H9 (cell line): Measurements from ENCODE around the gene MYBPHL. TPM values are rescaled to one million over a fixed set of nuclear protein-coding genes. Genes with fewer than 3 reads are reported as not detected.

Experiments
- DNase-seq: peaks from one replicate; pipeline ENCODE4 v3.0.0-alpha.2; 2017
- H2AFZ ChIP-seq: one replicate; pipeline ENCODE4 v1.6.1; 2013; ENCODE audit warnings: mild to moderate bottlenecking, low read length, control low read depth, moderate library complexity
- H2AK5ac ChIP-seq: 2 replicates; pipeline ENCODE4 v1.6.1; 2013; ENCODE audit warnings: low read length, control low read depth, mixed read lengths; ENCODE audit not compliant: insufficient read length
- H2BK120ac ChIP-seq: one replicate; pipeline ENCODE4 v1.6.1; 2013; ENCODE audit warnings: low read depth, mild to moderate bottlenecking, low read length, control low read depth, inconsistent platforms; ENCODE audit not compliant: poor library complexity, severe bottlenecking
- H2BK12ac ChIP-seq: 2 replicates; pipeline ENCODE4 v1.6.1; 2013; ENCODE audit warnings: low read length, control low read depth, mixed read lengths, low read depth; ENCODE audit not compliant: insufficient read length
- H2BK15ac ChIP-seq: 2 replicates; pipeline ENCODE4 v1.6.1; 2013; ENCODE audit warnings: low read depth, low read length, control low read depth
- H2BK20ac ChIP-seq: one replicate; pipeline ENCODE4 v1.6.1; 2013; ENCODE audit warnings: low read depth, mild to moderate bottlenecking, low read length, control low read depth, inconsistent platforms; ENCODE audit not compliant: poor library complexity, severe bottlenecking
- H2BK5ac ChIP-seq: 2 replicates; pipeline ENCODE4 v1.6.1; 2013; ENCODE audit warnings: low read length, control low read depth, mixed read lengths; ENCODE audit not compliant: insufficient read length
- H3K14ac ChIP-seq: 2 replicates; pipeline ENCODE4 v1.6.1; 2013; ENCODE audit warnings: low read length, control low read depth; ENCODE audit not compliant: insufficient read depth
- H3K18ac ChIP-seq: 2 replicates; pipeline ENCODE4 v1.6.1; 2013; ENCODE audit warnings: low read depth, mild to moderate bottlenecking, mixed read lengths, low read length, control low read depth; ENCODE audit not compliant: insufficient read length
- H3K23ac ChIP-seq: 2 replicates; pipeline ENCODE4 v1.6.1; 2013; ENCODE audit warnings: low read length, control low read depth, mixed read lengths, low read depth; ENCODE audit not compliant: insufficient read length
- H3K23me2 ChIP-seq: 2 replicates; pipeline ENCODE4 v1.6.1; 2013; ENCODE audit warnings: low read depth, mild to moderate bottlenecking, mixed read lengths, low read length, control low read depth; ENCODE audit not compliant: insufficient read length, poor library complexity, severe bottlenecking
- H3K27ac ChIP-seq: 2 replicates; pipeline ENCODE4 v1.5.1; 2013; ENCODE audit warnings: low read length, control low read depth, mixed read lengths, low read depth; ENCODE audit not compliant: insufficient read length
- H3K27me3 ChIP-seq: 2 replicates; pipeline ENCODE4 v1.6.1; 2013; ENCODE audit warnings: low read length, control low read depth, inconsistent platforms; ENCODE audit not compliant: insufficient read depth
- H3K4ac ChIP-seq: 2 replicates; pipeline ENCODE4 v1.6.1; 2013; ENCODE audit warnings: low read depth, mild to moderate bottlenecking, control low read depth, inconsistent platforms, low read length, moderate library complexity
- H3K4me1 ChIP-seq: 2 replicates; pipeline ENCODE4 v1.6.1; 2013; ENCODE audit warnings: low read length, control low read depth, inconsistent platforms; ENCODE audit not compliant: insufficient read depth
- H3K4me2 ChIP-seq: 2 replicates; pipeline ENCODE4 v1.6.1; 2013; ENCODE audit warnings: low read length, control low read depth, mixed read lengths; ENCODE audit not compliant: insufficient read length, insufficient read depth
- H3K56ac ChIP-seq: 2 replicates; pipeline ENCODE4 v1.6.1; 2013; ENCODE audit warnings: low read depth, mild to moderate bottlenecking, mixed read lengths, low read length, control low read depth; ENCODE audit not compliant: insufficient read length
- H3K79me1 ChIP-seq: 2 replicates; pipeline ENCODE4 v1.6.1; 2013; ENCODE audit warnings: low read depth, mild to moderate bottlenecking, moderate library complexity, low read length, control low read depth, inconsistent platforms; ENCODE audit not compliant: insufficient read depth, poor library complexity, severe bottlenecking
- H3K79me2 ChIP-seq: 2 replicates; pipeline ENCODE4 v1.6.1; 2013; ENCODE audit warnings: low read length, control low read depth, inconsistent platforms; ENCODE audit not compliant: insufficient read depth
- H3K9ac ChIP-seq: 2 replicates; pipeline ENCODE4 v1.6.1; 2013; ENCODE audit warnings: low read length, control low read depth, mixed read lengths; ENCODE audit not compliant: insufficient read length; ENCODE audit errors: extremely low read depth
- H3K9me3 ChIP-seq: one replicate; pipeline ENCODE4 v1.6.1; 2013; ENCODE audit warnings: low read depth, low read length, inconsistent platforms; ENCODE audit not compliant: control insufficient read depth
- H3T11ph ChIP-seq: one replicate; pipeline ENCODE4 v1.6.1; 2013; ENCODE audit warnings: mild to moderate bottlenecking, low read length, control low read depth, inconsistent platforms
- H4K20me1 ChIP-seq: one replicate; pipeline ENCODE4 v1.6.1; 2013; ENCODE audit not compliant: control insufficient read depth, insufficient read length, insufficient read depth
- H4K5ac ChIP-seq: 2 replicates; pipeline ENCODE4 v1.6.1; 2013; ENCODE audit warnings: low read depth, mild to moderate bottlenecking, mixed read lengths, low read length, control low read depth; ENCODE audit not compliant: insufficient read length
- H4K8ac ChIP-seq: replicated peaks from 2 replicates; pipeline ENCODE4 v1.6.1; 2013; ENCODE audit warnings: low read length, control low read depth, mixed read lengths, low read depth; ENCODE audit not compliant: insufficient read length
- H4K91ac ChIP-seq: 2 replicates; pipeline ENCODE4 v1.6.1; 2013; ENCODE audit warnings: low read depth, mild to moderate bottlenecking, moderate library complexity, mixed read lengths, low read length, control low read depth; ENCODE audit not compliant: insufficient read length
- H3K27ac Mint-ChIP-seq, 3 experiments: 2 replicates in 2 of 3; 3 replicates in 1 of 3; pipeline ENCODE4 v1.8.0; 2020 to 2021; ENCODE audit warnings: mixed read lengths in 3 of 3, mild to moderate bottlenecking in 1 of 3, moderate library complexity in 1 of 3
- H3K27me3 Mint-ChIP-seq: 2 replicates; pipeline ENCODE4 v1.8.0; 2021; ENCODE audit warnings: low read depth, mild to moderate bottlenecking, moderate library complexity, mixed read lengths
- H3K36me3 Mint-ChIP-seq, 3 experiments: 2 replicates in 2 of 3; 3 replicates in 1 of 3; pipeline ENCODE4 v1.8.0; 2020 to 2021; ENCODE audit warnings: low read depth in 3 of 3, mixed read lengths in 3 of 3; ENCODE audit not compliant: insufficient read depth in 1 of 3
- H3K4me1 Mint-ChIP-seq, 2 experiments: 2 replicates each; pipeline ENCODE4 v1.8.0; 2020; ENCODE audit warnings: mixed read lengths in 2 of 2
- H3K4me3 Mint-ChIP-seq, 2 experiments: 2 replicates in 1 of 2; 3 replicates in 1 of 2; pipeline ENCODE4 v1.8.0; 2020 to 2021; ENCODE audit warnings: mild to moderate bottlenecking in 2 of 2, mixed read lengths in 2 of 2, moderate library complexity in 1 of 2
- H3K9me3 Mint-ChIP-seq, 2 experiments: 2 replicates in 1 of 2; 3 replicates in 1 of 2; pipeline ENCODE4 v1.8.0; 2020; ENCODE audit warnings: mild to moderate bottlenecking in 2 of 2, mixed read lengths in 2 of 2, moderate library complexity in 1 of 2
- WGBS: extraction: QIAGEN DNeasy Blood & Tissue Kit; methylation state at CpG from one replicate; pipeline ENCODE4 v1.1.7; 2013; ENCODE audit warnings: missing lambda C conversion rate, low lambda C conversion rate, mixed read lengths; ENCODE audit not compliant: insufficient read length; ENCODE audit errors: extremely low coverage; 5-methylcytosine and 5-hydroxymethylcytosine counted together
- total RNA-seq: library from RNA; stranded (reverse); gene quantifications from 2 replicates; pipeline ENCODE4 v1.2.1, GENCODE V29; 2021
- TF ChIP-seq, protein P1 (sequence below): fragments of 200-600 bp; sonication (generic); conservative IDR thresholded peaks from 3 replicates; pipeline ENCODE4 v1.8.0; 2021; ENCODE audit warnings: antibody characterized with exemption, mild to moderate bottlenecking

Gene MYBPHL
- total RNA-seq, 1 experiment from 2014 or later, result 0.59 TPM

DNA sequence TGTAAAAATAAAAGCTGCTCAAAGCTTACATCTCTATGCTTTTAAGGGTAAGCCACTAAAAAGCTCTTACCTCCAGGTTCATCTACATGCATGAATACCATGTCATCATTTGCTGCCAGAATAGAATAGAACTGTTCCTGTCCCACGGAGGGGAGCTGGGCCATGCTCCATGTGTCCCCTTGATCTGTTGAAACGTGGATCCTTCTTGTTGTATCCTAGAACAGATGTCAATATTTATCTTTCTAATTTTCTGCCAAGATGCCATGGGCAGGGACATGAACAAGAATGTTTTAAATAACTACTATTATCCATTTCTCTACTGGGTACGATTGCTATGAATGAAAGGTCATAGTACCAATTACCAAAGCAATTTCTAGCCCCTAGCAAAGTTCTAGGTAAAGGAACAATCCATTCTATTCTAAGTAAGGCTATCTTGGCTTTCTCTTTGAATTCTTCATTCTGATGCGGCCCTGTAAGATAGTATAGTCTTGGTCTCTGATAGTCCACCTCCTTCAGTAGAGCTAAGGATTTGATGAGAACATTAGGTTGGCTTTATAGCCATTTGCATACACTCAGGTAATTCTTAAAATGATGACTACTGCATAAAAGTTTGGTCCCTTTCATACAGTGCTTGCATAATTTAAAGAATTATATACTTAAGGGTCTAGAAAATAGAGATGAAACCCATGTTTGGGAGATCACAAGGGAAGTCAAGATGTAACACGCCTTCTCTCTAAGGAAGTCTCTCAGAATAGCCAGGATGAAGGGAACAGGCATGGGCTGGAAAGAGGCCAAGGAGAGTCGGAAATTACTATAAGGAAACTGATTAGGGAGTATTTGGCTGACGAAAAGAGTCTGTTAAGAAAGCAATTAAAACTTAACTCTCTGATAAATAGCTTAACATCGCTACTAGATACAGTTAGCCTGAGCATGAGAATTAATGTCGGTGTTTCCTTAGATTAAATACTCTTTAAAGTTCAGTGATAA, 35.4 kb upstream of the MYBPHL start:
- H3K79me2 ChIP-seq, result no peaks in the 10 kb centered on the region
- H4K91ac ChIP-seq, result no peak overlapping the region

More for the DNA sequence above, 35.4 kb upstream of the MYBPHL start:
- Mint-ChIP-seq H3K27me3 (no peaks in the 10 kb centered on the region), H3K4me1 (no peaks in the 10 kb centered on the region), H3K27ac (no peak overlapping the region; a peak in 1 of 7 replicates), H3K4me3 (no peak overlapping the region; a peak in 1 of 5 replicates), H3K9me3 (no peaks in the 10 kb centered on the region), H3K36me3 (peaks cover 14 to 66% (median 64%) of the 10 kb centered on the region in 3 experiments; a peak in 6 of 7 replicates)
- no peak overlapping the region for H4K8ac ChIP-seq
- no peak overlapping the region for H3K4ac ChIP-seq
- no peak overlapping the region for H3K23ac ChIP-seq
- no peak overlapping the region for H3K27ac ChIP-seq
- no peaks in the 10 kb centered on the region for H4K20me1 ChIP-seq
- no peaks in the 10 kb centered on the region for H3K9me3 ChIP-seq
- no peak overlapping the region for H2AK5ac ChIP-seq
- no peak overlapping the region for H2BK20ac ChIP-seq
- H2BK15ac ChIP-seq, result no peak overlapping the region
- H3K56ac ChIP-seq, result no peak overlapping the region
- TF ChIP-seq, protein P1, sequence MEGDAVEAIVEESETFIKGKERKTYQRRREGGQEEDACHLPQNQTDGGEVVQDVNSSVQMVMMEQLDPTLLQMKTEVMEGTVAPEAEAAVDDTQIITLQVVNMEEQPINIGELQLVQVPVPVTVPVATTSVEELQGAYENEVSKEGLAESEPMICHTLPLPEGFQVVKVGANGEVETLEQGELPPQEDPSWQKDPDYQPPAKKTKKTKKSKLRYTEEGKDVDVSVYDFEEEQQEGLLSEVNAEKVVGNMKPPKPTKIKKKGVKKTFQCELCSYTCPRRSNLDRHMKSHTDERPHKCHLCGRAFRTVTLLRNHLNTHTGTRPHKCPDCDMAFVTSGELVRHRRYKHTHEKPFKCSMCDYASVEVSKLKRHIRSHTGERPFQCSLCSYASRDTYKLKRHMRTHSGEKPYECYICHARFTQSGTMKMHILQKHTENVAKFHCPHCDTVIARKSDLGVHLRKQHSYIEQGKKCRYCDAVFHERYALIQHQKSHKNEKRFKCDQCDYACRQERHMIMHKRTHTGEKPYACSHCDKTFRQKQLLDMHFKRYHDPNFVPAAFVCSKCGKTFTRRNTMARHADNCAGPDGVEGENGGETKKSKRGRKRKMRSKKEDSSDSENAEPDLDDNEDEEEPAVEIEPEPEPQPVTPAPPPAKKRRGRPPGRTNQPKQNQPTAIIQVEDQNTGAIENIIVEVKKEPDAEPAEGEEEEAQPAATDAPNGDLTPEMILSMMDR, result no peak
- H3K9ac ChIP-seq, result no peak overlapping the region
- no peak overlapping the region for H3K18ac ChIP-seq
- H3K23me2 ChIP-seq, result no peaks in the 10 kb centered on the region
- no peak for DNase-seq
- H2BK5ac ChIP-seq, result no peak overlapping the region
- no peak overlapping the region for H3K14ac ChIP-seq
- WGBS, result no CpG with 5 or more reads among the region's 9 CpGs
- H2AFZ ChIP-seq, result no peak overlapping the region
- no peak overlapping the region for H2BK12ac ChIP-seq
- H2BK120ac ChIP-seq, result no peak overlapping the region
- H3T11ph ChIP-seq, result no peak overlapping the region
- H3K4me2 ChIP-seq, result no peak overlapping the region
- H3K27me3 ChIP-seq, result no peaks in the 10 kb centered on the region
- no peaks in the 10 kb centered on the region for H3K79me1 ChIP-seq
- no peaks in the 10 kb centered on the region for H3K4me1 ChIP-seq
- no peak overlapping the region for H4K5ac ChIP-seq
